H1 (cell line): ENCODE results near the gene UNK. TPM values are rescaled to one million over a fixed set of nuclear protein-coding genes. Genes with fewer than 3 reads are reported as not detected.

ENCODE experiments used
- CTCF ChIA-PET: fragments of 300-600 bp; sonication (Branson Sonifier 250); formaldehyde crosslinking; loops from one replicate; lab custom pipeline; 2021; ENCODE audit not compliant: partially characterized antibody; lab: Charles Lee
- POLR2A ChIA-PET: fragments of 300-600 bp; sonication (Branson Sonifier 250); formaldehyde crosslinking; loops from one replicate; lab custom pipeline; 2021; ENCODE audit warnings: inconsistent platforms; ENCODE audit not compliant: partially characterized antibody; lab: Charles Lee
- DNase-seq, 2 experiments: peaks; one replicate each; pipeline versions ENCODE4 v3.0.0 to v3.0.0-alpha.2; 2010 to 2022; ENCODE audit warnings: low spot score in 2 of 2, low read depth in 1 of 2, mixed read lengths in 1 of 2
- FAIRE-seq: peaks from 2 replicates; lab custom pipeline; 2011; peaks lifted over from hg19 to GRCh38; lab: Jason Lieb, UNC
- H2AFZ ChIP-seq: 2 replicates; pipeline ENCODE4 v1.8.1; 2012; ENCODE audit warnings: low read length, inconsistent platforms
- H2AK5ac ChIP-seq: 2 replicates; pipeline ENCODE4 v1.6.1; 2013; ENCODE audit warnings: low read depth, low read length
- H2BK120ac ChIP-seq: replicated peaks from 2 replicates; pipeline ENCODE3; 2013; ENCODE audit warnings: low read depth, low read length, inconsistent platforms
- H2BK12ac ChIP-seq: 2 replicates; pipeline ENCODE4 v1.6.1; 2013; ENCODE audit warnings: low read depth, low read length
- H2BK15ac ChIP-seq: 2 replicates; pipeline ENCODE4 v1.6.1; 2013; ENCODE audit warnings: low read length
- H2BK20ac ChIP-seq: 2 replicates; pipeline ENCODE4 v1.6.1; 2013; ENCODE audit warnings: low read length
- H2BK5ac ChIP-seq: 2 replicates; pipeline ENCODE4 v1.6.1; 2013; ENCODE audit warnings: low read depth, low read length
- H3K14ac ChIP-seq: 2 replicates; pipeline ENCODE4 v1.6.1; 2013; ENCODE audit warnings: inconsistent platforms; ENCODE audit not compliant: insufficient read length
- H3K18ac ChIP-seq: 2 replicates; pipeline ENCODE4 v1.6.1; 2013; ENCODE audit warnings: low read length; ENCODE audit errors: extremely low read depth
- H3K23ac ChIP-seq: 2 replicates; pipeline ENCODE4 v1.6.1; 2013; ENCODE audit warnings: inconsistent platforms; ENCODE audit not compliant: insufficient read length
- H3K23me2 ChIP-seq: 2 replicates; pipeline ENCODE4 v1.6.1; 2013; ENCODE audit warnings: low read depth, low read length
- H3K27ac ChIP-seq: 2 replicates; pipeline ENCODE4 v1.6.1; 2011; ENCODE audit warnings: low read depth, low read length, inconsistent platforms
- H3K27me3 ChIP-seq, 4 experiments: replicated peaks in 1 of 4; 1 replicate in 1 of 4; 2 replicates in 3 of 4; pipeline versions ENCODE4 v1.6.1 to v1.8.1; 2011 to 2013; ENCODE audit warnings: low read length in 3 of 4, mild to moderate bottlenecking in 3 of 4, inconsistent platforms in 2 of 4, mixed read lengths in 2 of 4, moderate library complexity in 1 of 4; ENCODE audit not compliant: control insufficient read depth in 3 of 4, insufficient read depth in 3 of 4; ENCODE audit errors: extremely low read depth in 1 of 4
- H3K36me3 ChIP-seq, 4 experiments: 2 replicates each; pipeline versions ENCODE4 v1.6.1 to v1.8.1; 2011 to 2013; ENCODE audit warnings: mild to moderate bottlenecking in 4 of 4, low read length in 3 of 4, moderate library complexity in 2 of 4, control low read depth in 1 of 4, inconsistent platforms in 1 of 4; ENCODE audit not compliant: insufficient read depth in 4 of 4, control insufficient read depth in 2 of 4
- H3K4ac ChIP-seq: replicated peaks from 2 replicates; pipeline ENCODE3; 2013; ENCODE audit warnings: low read length, low read depth, mixed read lengths, inconsistent platforms; ENCODE audit not compliant: insufficient read length
- H3K4me1 ChIP-seq, 4 experiments: replicated peaks in 1 of 4; 1 replicate in 1 of 4; 2 replicates in 3 of 4; pipeline versions ENCODE4 v1.6.1 to v1.8.1; 2011 to 2013; ENCODE audit warnings: low read length in 3 of 4, inconsistent platforms in 2 of 4, mixed read lengths in 1 of 4; ENCODE audit not compliant: insufficient read depth in 4 of 4, control insufficient read depth in 3 of 4
- H3K4me2 ChIP-seq, 2 experiments: 2 replicates each; pipeline versions ENCODE4 v1.6.1 to v1.8.1; 2011 to 2013; ENCODE audit warnings: low read depth in 2 of 2, low read length in 2 of 2, control low read depth in 1 of 2, inconsistent platforms in 1 of 2, mild to moderate bottlenecking in 1 of 2; ENCODE audit not compliant: insufficient read depth in 1 of 2
- H3K4me3 ChIP-seq, 4 experiments: fragments of 200-600, 300-600 bp in 1 of 4; sonication (generic), shearing (Covaris generic), sonication (Bioruptor Twin) in 1 of 4; 2 replicates each; pipeline versions ENCODE4 v1.5.1 to v1.8.1; 2011 to 2016; ENCODE audit warnings: low read length in 4 of 4, low read depth in 3 of 4, control low read depth in 2 of 4, inconsistent platforms in 2 of 4, mild to moderate bottlenecking in 2 of 4, mixed read lengths in 1 of 4, moderate library complexity in 1 of 4; ENCODE audit not compliant: insufficient read depth in 2 of 4; ENCODE audit errors: extremely low read depth in 1 of 4
- H3K56ac ChIP-seq: replicated peaks from 2 replicates; pipeline ENCODE3; 2013; ENCODE audit warnings: low read depth, mild to moderate bottlenecking, mixed read lengths, low read length, inconsistent platforms; ENCODE audit not compliant: insufficient read length
- H3K79me1 ChIP-seq: 2 replicates; pipeline ENCODE4 v1.6.1; 2013; ENCODE audit warnings: low read depth, low read length, control low read depth
- H3K79me2 ChIP-seq, 2 experiments: 2 replicates each; pipeline versions ENCODE4 v1.6.1 to v1.8.1; 2012 to 2013; ENCODE audit warnings: low read length in 2 of 2, mild to moderate bottlenecking in 2 of 2, inconsistent platforms in 1 of 2; ENCODE audit not compliant: insufficient read depth in 2 of 2, control insufficient read depth in 1 of 2
- H3K9ac ChIP-seq, 4 experiments: replicated peaks in 1 of 4; 1 replicate in 1 of 4; 2 replicates in 3 of 4; pipeline versions ENCODE4 v1.6.1 to v1.8.1; 2011 to 2013; ENCODE audit warnings: low read depth in 3 of 4, low read length in 3 of 4, control low read depth in 2 of 4, mild to moderate bottlenecking in 2 of 4, moderate library complexity in 2 of 4, inconsistent platforms in 1 of 4; ENCODE audit errors: extremely low read depth in 1 of 4
- H3K9me3 ChIP-seq, 2 experiments: 2 replicates each; pipeline versions ENCODE4 v1.6.1 to v1.8.1; 2012 to 2013; ENCODE audit warnings: mild to moderate bottlenecking in 2 of 2, moderate library complexity in 2 of 2, control low read depth in 1 of 2, inconsistent platforms in 1 of 2, low read depth in 1 of 2, low read length in 1 of 2, mixed read lengths in 1 of 2; ENCODE audit not compliant: insufficient read depth in 2 of 2
- H4K20me1 ChIP-seq, 2 experiments: replicated peaks in 1 of 2; 2 replicates each; pipeline versions ENCODE3 to v1.8.1; 2011 to 2013; ENCODE audit warnings: inconsistent platforms in 2 of 2, low read length in 2 of 2, mild to moderate bottlenecking in 1 of 2; ENCODE audit not compliant: insufficient read depth in 2 of 2, control insufficient read depth in 1 of 2
- H4K5ac ChIP-seq: 2 replicates; pipeline ENCODE4 v1.6.1; 2013; ENCODE audit warnings: low read length, low read depth, mixed read lengths, inconsistent platforms; ENCODE audit not compliant: insufficient read length
- H4K8ac ChIP-seq: 2 replicates; pipeline ENCODE4 v1.8.0; 2013; ENCODE audit warnings: mild to moderate bottlenecking, moderate library complexity, low read length, inconsistent platforms; ENCODE audit not compliant: insufficient read depth; ENCODE audit errors: extremely low read depth
- H4K91ac ChIP-seq: replicated peaks from 2 replicates; pipeline ENCODE3; 2013; ENCODE audit warnings: low read length, mixed read lengths, inconsistent platforms; ENCODE audit not compliant: insufficient read length
- ASH2L ChIP-seq: fragments of 200-600, 300-600 bp; sonication (generic); IDR thresholded peaks from one replicate; pipeline ENCODE4 v1.7.1; 2017; ENCODE audit warnings: low read length
- BACH1 ChIP-seq: IDR thresholded peaks from 2 replicates; pipeline ENCODE4 v1.6.1; 2012; ENCODE audit warnings: low read length, improper control_type of control experiment
- BCL11A ChIP-seq, 2 experiments: IDR thresholded peaks; one replicate each; pipeline ENCODE4 v1.6.1; 2011; ENCODE audit warnings: low read depth in 2 of 2, low read length in 2 of 2, mild to moderate bottlenecking in 2 of 2
- CHD2 ChIP-seq: IDR thresholded peaks from 2 replicates; pipeline ENCODE4 v1.6.1; 2012; ENCODE audit warnings: low read length, improper control_type of control experiment
- CTBP2 ChIP-seq: IDR thresholded peaks from 2 replicates; pipeline ENCODE4 v1.7.0; 2011; ENCODE audit warnings: borderline replicate concordance, mild to moderate bottlenecking, moderate library complexity, mixed read lengths, low read length; ENCODE audit not compliant: insufficient read depth, insufficient read length
- EGR1 ChIP-seq: IDR thresholded peaks from 2 replicates; pipeline ENCODE4 v1.6.1; 2011; ENCODE audit warnings: low read depth, low read length, borderline replicate concordance
- GABPA ChIP-seq: IDR thresholded peaks from 2 replicates; pipeline ENCODE4 v1.6.1; 2011; ENCODE audit warnings: mild to moderate bottlenecking, low read length, moderate library complexity, borderline replicate concordance; ENCODE audit not compliant: insufficient read depth
- JUND ChIP-seq: IDR thresholded peaks from 2 replicates; pipeline ENCODE4 v1.6.1; 2011; ENCODE audit warnings: mild to moderate bottlenecking, improper control_type of control experiment, low read length
- POLR2A ChIP-seq, 2 experiments: IDR thresholded peaks; 1 replicate in 1 of 2; 2 replicates in 1 of 2; pipeline ENCODE4 v1.6.1; 2011; ENCODE audit warnings: low read depth in 2 of 2, low read length in 2 of 2, mild to moderate bottlenecking in 2 of 2; ENCODE audit errors: control extremely low read depth in 1 of 2
- RNF2 ChIP-seq: fragments of 200-900, 300-1000 bp; sonication (generic); IDR thresholded peaks from 2 replicates; pipeline ENCODE4 v1.7.1; 2016; ENCODE audit warnings: borderline replicate concordance, low read depth, mild to moderate bottlenecking, antibody characterized with exemption, low read length; ENCODE audit not compliant: poor library complexity, severe bottlenecking; ENCODE audit errors: missing control alignments
- YY1 ChIP-seq: IDR thresholded peaks from 2 replicates; pipeline ENCODE4 v1.6.1; 2011; ENCODE audit warnings: low read depth, mild to moderate bottlenecking, low read length
- WGBS, 2 experiments: shearing (Covaris generic) in 1 of 2; methylation state at CpG; one replicate each; pipeline versions ENCODE4 v1.1.6 to v1.1.7; 2013 to 2015; ENCODE audit warnings: low lambda C conversion rate in 2 of 2, mixed read lengths in 2 of 2, inconsistent platforms in 1 of 2, low coverage in 1 of 2, missing lambda C conversion rate in 1 of 2; ENCODE audit not compliant: insufficient replicate concordance in 2 of 2, insufficient coverage in 1 of 2, insufficient read length in 1 of 2; ENCODE audit errors: extremely low coverage in 1 of 2, missing lambda C conversion rate in 1 of 2; 5-methylcytosine and 5-hydroxymethylcytosine counted together
- polyA plus RNA-seq, 7 experiments: library from polyadenylated mRNA; depleted of rRNA in 3 of 7; stranded (reverse) in 5 of 7; unstranded in 2 of 7; fragments of >200 nt in 5 of 7; fragments of 200-250 nt in 2 of 7; gene quantifications; 1 replicate in 5 of 7; 2 replicates in 1 of 7; 4 replicates in 1 of 7; pipeline versions ENCODE4 v1.2.1 to v1.2.3, GENCODE V29; 2011 to 2013; ENCODE audit warnings: missing spikeins in 2 of 7, mixed read lengths in 2 of 7
- total RNA-seq: library from RNA; stranded (reverse); fragmentation: NEBNext Ultra II Directional; extraction: Animal tissue kit (Norgen Biotek cat#: 25700); gene quantifications from 2 replicates; pipeline ENCODE4 v1.2.1, GENCODE V29; 2021

UNK gene
- total and polyA plus RNA-seq, 2 of the 8 experiments (the other 6 are each of a cell fraction or from before 2014, with no cell fraction given) = 24.2 to 33.3 TPM

DNA sequence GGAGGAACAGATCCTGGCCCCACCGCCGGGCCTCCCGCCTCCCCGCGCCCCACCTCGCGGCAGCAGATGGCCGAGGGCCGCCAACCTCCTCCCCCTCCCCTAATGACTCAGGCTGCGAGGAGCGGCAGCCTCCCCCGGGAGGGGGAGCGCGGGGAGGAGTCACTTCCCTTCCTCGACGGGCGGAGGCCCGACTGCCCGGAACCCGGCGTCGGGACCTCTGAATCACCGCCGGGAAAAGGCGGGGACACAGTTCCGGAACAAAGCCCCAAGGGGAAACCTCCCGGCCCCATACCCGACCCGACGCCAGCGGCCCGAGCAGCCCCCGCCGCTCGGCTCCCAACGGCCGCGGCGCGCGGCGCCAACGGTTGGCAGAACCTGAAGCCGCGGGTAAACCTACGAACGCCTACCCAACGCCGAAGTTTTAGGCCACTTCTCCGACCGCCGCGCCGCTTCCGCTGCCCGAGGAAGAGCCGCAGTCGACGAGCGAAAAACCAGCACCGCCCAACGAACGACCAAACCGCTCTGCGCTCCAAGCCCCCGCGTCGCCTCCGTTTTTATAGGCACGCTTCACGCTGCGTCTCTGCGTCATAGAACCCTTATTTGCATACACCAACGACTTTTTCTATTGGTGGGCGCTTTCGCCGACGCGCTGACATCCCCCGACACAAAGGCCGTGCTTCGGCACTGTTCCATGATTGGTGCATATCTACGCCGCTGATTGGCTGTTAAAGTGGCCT is 5.2 kb upstream of the UNK start:
- POLR2A ChIA-PET = interaction anchor here (0.6 to 8.5 kb wide), 102 partner anchors 9 to 1507 kb away, joined by 3 to 425 read pairs (median 4); partner anchors contain the start of genes AANAT, FDXR, GALK1 and ITGB4
- no peaks in the 10 kb centered on the region for H3K23me2 ChIP-seq
- TF ChIP-seq EGR1 = peak; percentile 71; the same call in 1 of the 2 replicates
- TF ChIP-seq CTBP2 = no peak
- TF ChIP-seq BACH1 = no peak
- no peak for TF ChIP-seq RNF2
- peak; percentile 33 for TF ChIP-seq ASH2L
- TF ChIP-seq CHD2 = peak; percentile 86
- TF ChIP-seq JUND = peak; percentile 38; the same call in 1 of the 2 replicates
- TF ChIP-seq YY1 = 0 out of 2 replicates have a peak, but pooled peaks have one; percentile 2
- no peak for TF ChIP-seq BCL11A (IDR thresholded peaks at IDR 0.05; ENCODE audit: low read depth in 2 of 2, low read length in 2 of 2)
- peak; percentile 100 for TF ChIP-seq POLR2A (IDR thresholded peaks at IDR 0.05; ENCODE audit: control extremely low read depth in 1 of 2, low read depth in 2 of 2, low read length in 2 of 2)
- TF ChIP-seq GABPA = no peak

More for the DNA sequence above, 5.2 kb upstream of the UNK start:
- Histone ChIP-seq H2AK5ac (no peak overlapping the region), H2BK5ac (peak overlapping the region; percentile 67; the same call in 1 of the 2 replicates), H3K27ac (peak overlapping the region; percentile 92), H2BK15ac (no peak overlapping the region), H3K36me3 (peaks cover 0 to 29% (median 14%) of the 10 kb centered on the region in 4 experiments; a peak in 5 of 8 replicates), H2BK12ac (no peak overlapping the region), H4K8ac (peak overlapping the region; percentile 96; the same call in 1 of the 2 replicates), H3K14ac (no peak overlapping the region), H3K9ac (peak overlapping the region; percentile 81 to 98 (median 97)), H4K5ac (peak overlapping the region; percentile 75), H3K18ac (0 out of 2 replicates have a peak overlapping the region, but pooled peaks have one; percentile 65), H4K20me1 (peaks cover 10 to 12% of the 10 kb centered on the region in 2 experiments), H3K79me1 (no peaks in the 10 kb centered on the region), H3K56ac (peak overlapping the region; percentile 88), H3K9me3 (no peaks in the 10 kb centered on the region), H3K79me2 (peaks cover 3 to 28% of the 10 kb centered on the region in 2 experiments; a peak in 3 of 4 replicates), H3K4me3 (peak overlapping the region; percentile 75 to 93 (median 86)), H4K91ac (no peak overlapping the region), H3K27me3 (no peaks in the 10 kb centered on the region), H3K4me2 (peak overlapping the region; percentile 52 to 82), H2BK120ac (no peak overlapping the region), H2BK20ac (no peak overlapping the region), H3K4me1 (peaks cover 0 to 10% (median 7%) of the 10 kb centered on the region in 4 experiments; a peak in 6 of 7 replicates), H3K4ac (no peak overlapping the region), H2AFZ (no peak overlapping the region), H3K23ac (no peak overlapping the region)
- peak; percentile 94 for FAIRE-seq
- peak; percentile 94 to 98 for DNase-seq
- 1% methylated on average over 71 of the region's 84 CpGs; no CpG with 5 or more reads in 1 of the 2 experiments for WGBS, 2 experiments
- CTCF ChIA-PET = interaction anchor here (0.6 to 21.4 kb wide), 8 partner anchors 14 to 146 kb away, joined by 3 to 359 read pairs (median 3); partner anchors contain the start of genes GALK1, RECQL5, SAP30BP and SMIM5
